Dendritic cell treated with granulocyte-macrophage colony-stimulating factor and Interleukin-4, amounts not matched to agents 40 ng/mL and 50 ng/mL, for 4 days (primary cell): ENCODE results near the gene RBPJL.

Source experiments
- H3K27ac Mint-ChIP-seq: one replicate; pipeline ENCODE4 v1.8.0; 2022; ENCODE audit warnings: mild to moderate bottlenecking, mixed read lengths
- H3K27me3 Mint-ChIP-seq: one replicate; pipeline ENCODE4 v1.8.0; 2022; ENCODE audit warnings: mild to moderate bottlenecking, mixed read lengths
- H3K36me3 Mint-ChIP-seq: one replicate; pipeline ENCODE4 v1.8.0; 2022; ENCODE audit warnings: low read depth, mixed read lengths
- H3K4me1 Mint-ChIP-seq: one replicate; pipeline ENCODE4 v1.8.0; 2022; ENCODE audit warnings: low read depth, mixed read lengths
- H3K4me3 Mint-ChIP-seq: one replicate; pipeline ENCODE4 v1.8.0; 2022; ENCODE audit warnings: mild to moderate bottlenecking, moderate library complexity, mixed read lengths
- H3K9me3 Mint-ChIP-seq: one replicate; pipeline ENCODE4 v1.8.0; 2022; ENCODE audit warnings: mixed read lengths
- intact Hi-C: fragments of 100-400 bp; cut with micrococcal nuclease; formaldehyde crosslinking; loops from one replicate; pipeline ENCODE4 v1.15.0; 2022

Gene RBPJL

DNA sequence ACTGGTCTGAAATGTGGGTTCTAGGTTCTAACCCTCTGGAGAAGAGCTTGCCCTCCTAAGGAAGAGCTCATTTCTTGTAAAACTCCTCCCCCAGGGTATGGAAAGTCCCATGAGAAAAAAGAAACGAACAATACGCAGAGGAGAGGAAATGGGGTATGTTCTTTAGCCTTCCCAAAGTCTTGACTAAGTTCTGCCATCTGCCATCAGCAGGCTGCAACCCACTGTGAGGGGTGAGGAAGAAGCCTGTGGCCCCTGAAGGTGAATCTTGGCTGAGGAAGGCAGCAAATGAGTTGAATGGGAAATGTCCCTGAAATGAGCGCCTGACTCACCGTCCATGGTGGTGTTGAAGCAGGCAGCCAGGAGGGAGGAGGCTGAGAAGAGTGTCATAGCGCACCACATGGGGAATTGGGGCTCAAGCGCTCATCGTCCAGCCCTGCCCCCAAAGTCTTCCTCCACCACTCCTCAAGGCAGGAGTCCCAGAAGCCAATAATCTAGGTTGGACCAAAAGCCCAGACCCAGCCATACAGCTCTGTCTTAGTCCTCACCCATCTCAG is 11.8 kb downstream of the RBPJL start:
- Mint-ChIP-seq H3K4me3 (no peak overlapping the region), H3K27ac (no peak overlapping the region), H3K27me3 (peaks cover 49% of the 10 kb centered on the region)

DNA sequence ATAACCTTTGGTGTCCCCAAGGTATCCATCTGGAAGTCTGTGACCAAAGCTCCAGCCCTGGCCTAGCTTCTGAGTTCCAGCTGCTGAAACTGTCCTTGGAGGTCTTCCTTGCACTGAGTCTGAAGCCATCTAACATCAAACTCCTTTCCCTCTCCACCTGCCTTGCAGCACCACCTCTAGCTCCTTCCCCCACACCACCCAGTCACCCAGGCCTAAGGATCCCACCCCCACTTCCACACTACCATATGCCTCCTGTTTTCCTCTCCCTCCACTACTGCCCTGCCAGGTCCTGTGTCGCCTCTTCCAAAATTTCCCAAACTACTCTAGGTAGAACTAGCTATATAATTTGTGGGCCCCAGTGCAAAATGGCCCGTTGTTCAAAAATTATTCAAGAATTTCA is 12.3 kb downstream of the RBPJL start:
- Mint-ChIP-seq H3K4me1 (peaks cover 13% of the 10 kb centered on the region), H3K4me3 (no peak overlapping the region), H3K9me3 (no peaks in the 10 kb centered on the region), H3K27ac (no peak overlapping the region), H3K27me3 (peaks cover 44% of the 10 kb centered on the region), H3K36me3 (no peaks in the 10 kb centered on the region)
- intact Hi-C loops = loop anchor here (1.0 kb wide), 1 partner anchor 452 kb away; no protein-coding TSS in a partner anchor

More for the DNA sequence above, 11.8 kb downstream of the RBPJL start:
- intact Hi-C loops = no loop called here
- H3K4me1 Mint-ChIP-seq = peaks cover 10% of the 10 kb centered on the region
- H3K36me3 Mint-ChIP-seq = no peaks in the 10 kb centered on the region
- H3K9me3 Mint-ChIP-seq = no peaks in the 10 kb centered on the region

DNA sequence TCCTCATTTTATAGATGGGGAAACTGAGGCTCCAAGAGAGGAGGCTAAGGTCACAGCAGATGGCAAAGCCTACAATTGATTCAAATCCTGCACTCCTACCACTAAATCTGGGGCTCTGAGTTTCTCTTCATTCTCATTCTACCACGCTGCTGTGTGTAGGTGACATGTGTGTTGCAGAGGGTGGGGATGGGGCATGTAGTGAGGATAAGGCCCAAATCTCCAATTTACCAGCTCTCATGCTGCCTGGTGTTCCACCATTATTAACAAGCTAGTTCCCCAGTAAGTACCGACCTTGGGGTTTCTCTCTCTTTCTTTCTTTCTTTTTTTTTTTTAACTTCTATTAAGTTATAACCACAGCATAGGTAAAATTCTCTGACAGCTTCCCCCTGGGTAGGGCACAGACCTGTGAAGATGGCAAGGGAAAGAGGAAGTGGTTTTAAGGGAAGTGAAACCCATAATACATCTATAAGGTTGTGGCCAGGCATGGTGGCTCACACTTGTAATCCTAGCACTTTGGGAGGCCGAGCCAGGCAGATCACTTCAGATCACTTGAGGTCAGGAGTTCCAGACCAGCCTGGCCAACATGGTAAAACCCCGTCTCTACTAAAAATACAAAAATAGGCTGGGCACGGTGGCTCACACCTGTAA is 14.4 kb downstream of the RBPJL start:
- no peaks in the 10 kb centered on the region for H3K9me3 Mint-ChIP-seq
- H3K4me1 Mint-ChIP-seq = peaks cover 13% of the 10 kb centered on the region
- H3K4me3 Mint-ChIP-seq = no peak overlapping the region
- peaks cover 26% of the 10 kb centered on the region for H3K27me3 Mint-ChIP-seq
- H3K36me3 Mint-ChIP-seq = peaks cover 17% of the 10 kb centered on the region
- intact Hi-C loops = loop anchor here (5.0 kb wide), 2 partner anchors 41 to 131 kb away; partner anchors contain the start of gene SYS1
- no peak overlapping the region for H3K27ac Mint-ChIP-seq

DNA sequence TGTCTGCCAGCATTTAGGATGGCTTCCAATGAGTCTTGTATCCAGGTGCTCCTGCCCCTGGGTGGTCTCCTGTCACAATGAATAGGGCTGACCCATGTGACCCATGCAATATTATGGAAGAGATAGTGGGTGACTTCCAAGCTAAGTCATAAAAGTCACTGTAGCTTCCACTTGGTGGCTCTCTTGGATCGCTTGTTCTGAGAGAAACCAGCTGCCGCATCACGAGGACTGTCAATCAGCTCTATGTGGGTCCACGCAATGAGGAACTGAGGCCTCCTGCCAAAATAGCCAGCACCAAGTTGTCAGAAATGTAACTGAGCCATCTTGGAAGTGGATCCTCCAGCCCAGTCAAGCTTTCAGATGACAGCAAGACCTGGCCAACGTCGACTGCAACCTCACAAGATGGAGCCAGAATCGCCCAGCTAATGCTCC is 16.3 kb downstream of the RBPJL start:
- Mint-ChIP-seq H3K4me3 (no peak overlapping the region), H3K36me3 (peaks cover 36% of the 10 kb centered on the region), H3K27me3 (peaks cover 7% of the 10 kb centered on the region), H3K4me1 (peaks cover 13% of the 10 kb centered on the region), H3K9me3 (no peaks in the 10 kb centered on the region), H3K27ac (peak overlapping the region; percentile 41)
- intact Hi-C loops = loop anchor here (1.0 to 5.0 kb wide), 4 partner anchors 39 to 448 kb away; partner anchors contain the start of gene SYS1

DNA sequence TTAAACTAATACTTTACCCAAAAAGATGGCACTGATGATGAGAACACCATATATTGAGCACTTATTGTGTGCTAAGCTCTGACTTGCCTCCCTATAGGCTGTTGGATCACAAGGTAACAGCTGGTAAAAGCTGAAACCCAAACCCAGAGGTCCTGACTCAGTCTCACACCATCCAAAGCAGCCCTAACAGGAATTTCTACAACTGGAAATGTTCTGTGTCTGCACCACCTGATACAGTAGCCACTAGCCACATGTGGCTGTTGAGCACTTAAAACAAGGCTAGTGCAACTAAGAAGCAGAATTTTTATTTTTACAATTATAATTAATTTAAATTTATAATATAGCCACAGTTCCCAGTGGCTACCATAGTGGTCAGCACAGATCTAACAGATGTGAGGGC is 17.1 kb downstream of the RBPJL start:
- H3K4me3 Mint-ChIP-seq = no peak overlapping the region
- H3K9me3 Mint-ChIP-seq = no peaks in the 10 kb centered on the region
- H3K36me3 Mint-ChIP-seq = peaks cover 43% of the 10 kb centered on the region
- peak overlapping the region; percentile 41 for H3K27ac Mint-ChIP-seq
- peaks cover 4% of the 10 kb centered on the region for H3K27me3 Mint-ChIP-seq
- intact Hi-C loops = loop anchor here (1.0 to 5.0 kb wide), 4 partner anchors 39 to 448 kb away; partner anchors contain the start of gene SYS1
- H3K4me1 Mint-ChIP-seq = peaks cover 13% of the 10 kb centered on the region

DNA sequence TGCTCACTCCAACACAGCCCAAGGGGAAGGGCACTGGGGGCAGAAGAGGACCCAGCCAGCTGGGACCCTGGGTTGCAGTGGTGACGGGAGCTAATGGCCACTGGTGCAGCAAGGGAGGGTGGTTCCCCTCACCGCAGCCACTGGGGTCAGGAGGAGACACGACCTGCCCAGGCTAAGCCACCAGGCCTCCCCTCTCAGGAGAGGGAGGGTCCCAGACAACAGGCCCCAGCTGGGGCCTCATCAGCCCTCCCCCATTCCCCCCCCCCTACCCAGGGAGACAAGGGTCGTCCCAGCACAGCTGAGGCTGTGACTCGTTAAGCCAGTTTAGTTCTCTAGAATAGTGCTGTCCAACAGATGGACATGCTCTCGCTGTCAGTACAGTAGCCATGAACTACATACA is 18.7 kb downstream of the RBPJL start:
- intact Hi-C loops = no loop called here
- H3K9me3 Mint-ChIP-seq = no peaks in the 10 kb centered on the region
- no peaks in the 10 kb centered on the region for H3K27me3 Mint-ChIP-seq
- H3K27ac Mint-ChIP-seq = no peak overlapping the region
- peaks cover 60% of the 10 kb centered on the region for H3K36me3 Mint-ChIP-seq
- no peak overlapping the region for H3K4me3 Mint-ChIP-seq
- H3K4me1 Mint-ChIP-seq = peaks cover 8% of the 10 kb centered on the region

DNA sequence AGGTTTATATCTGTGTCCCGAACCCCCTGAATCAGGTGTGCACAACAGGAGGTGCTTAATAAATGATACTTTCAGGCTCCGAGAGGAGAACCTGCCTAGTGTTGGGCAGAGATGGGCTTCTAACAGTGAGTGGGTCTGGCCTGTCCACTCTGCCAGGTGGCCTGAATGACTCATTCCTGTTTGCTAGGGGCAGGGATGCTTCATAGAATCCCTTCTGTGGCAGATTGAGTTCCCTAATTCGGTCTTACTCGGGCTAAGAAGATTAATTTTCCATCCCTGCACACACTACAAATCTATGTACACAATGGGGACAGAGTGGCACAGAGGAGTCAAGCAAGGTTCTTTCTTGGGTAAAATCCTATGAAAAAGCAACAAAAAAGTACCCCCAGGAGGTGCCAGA is 21.8 kb downstream of the RBPJL start:
- intact Hi-C loops = no loop called here
- H3K36me3 Mint-ChIP-seq = peaks cover 90% of the 10 kb centered on the region
- H3K27me3 Mint-ChIP-seq = no peaks in the 10 kb centered on the region
- H3K4me3 Mint-ChIP-seq = no peak overlapping the region
- no peaks in the 10 kb centered on the region for H3K9me3 Mint-ChIP-seq
- H3K4me1 Mint-ChIP-seq = peaks cover 3% of the 10 kb centered on the region
- H3K27ac Mint-ChIP-seq = no peak overlapping the region

DNA sequence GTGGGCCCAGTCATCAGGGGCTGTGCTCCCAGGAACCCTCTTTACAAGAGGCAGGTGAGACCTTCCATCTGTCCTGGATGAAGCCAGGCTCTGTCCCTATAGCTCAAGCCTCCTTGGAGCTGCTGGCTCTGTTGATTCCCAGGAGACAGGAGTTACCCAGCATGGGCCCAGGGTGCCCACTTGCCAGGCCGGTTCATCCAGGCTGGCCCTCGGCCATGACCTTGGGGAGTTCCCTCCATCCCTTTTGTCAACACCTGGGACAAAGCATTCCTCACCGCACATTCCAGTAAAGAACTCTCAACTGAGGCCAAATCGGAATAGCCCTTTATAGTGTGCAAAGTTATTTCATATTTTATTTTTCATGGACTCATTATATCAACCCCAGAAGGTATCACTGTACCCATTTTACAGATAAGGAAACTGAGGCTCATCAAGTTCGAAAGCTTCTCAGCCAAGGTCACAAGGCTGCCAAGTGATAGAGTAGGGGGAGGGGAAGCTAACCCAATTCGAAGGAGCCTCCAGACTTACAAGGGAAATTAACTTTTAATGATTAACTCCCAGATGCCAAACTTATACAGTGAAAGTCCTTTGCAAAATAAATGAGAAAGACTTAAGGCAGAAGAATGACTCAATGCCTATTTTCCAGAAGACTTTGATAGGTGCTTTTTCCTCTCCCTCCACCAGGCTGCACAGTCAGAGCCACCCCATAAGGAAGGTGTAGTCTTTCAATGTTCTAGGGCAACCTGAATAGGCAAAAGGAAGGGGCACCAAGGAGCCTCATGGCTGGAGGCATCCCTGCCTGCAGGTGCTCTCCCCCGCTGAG is 23.1 kb downstream of the RBPJL start:
- Mint-ChIP-seq H3K27ac (no peak overlapping the region), H3K9me3 (no peaks in the 10 kb centered on the region)

DNA sequence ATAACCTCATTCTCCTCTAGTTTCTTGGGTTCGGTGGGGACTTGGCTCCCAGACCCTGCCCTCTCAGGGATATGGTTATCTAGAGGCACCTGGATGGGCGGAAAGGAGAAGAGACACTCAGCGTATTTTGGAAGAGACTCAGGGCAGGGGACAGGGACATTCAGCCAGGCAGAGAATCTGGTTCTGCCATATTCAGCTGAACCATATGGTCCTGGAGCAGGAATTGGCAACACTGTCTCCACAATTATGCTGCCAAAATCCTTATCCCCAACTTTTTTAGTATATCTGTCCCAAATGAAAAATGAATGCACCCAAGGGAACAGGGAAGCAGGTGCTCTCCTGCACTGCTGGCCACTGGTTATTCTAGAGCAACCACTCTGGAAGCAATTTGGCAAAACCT is 23.8 kb downstream of the RBPJL start:
- H3K4me3 Mint-ChIP-seq = no peak overlapping the region
- no peaks in the 10 kb centered on the region for H3K27me3 Mint-ChIP-seq
- intact Hi-C loops = no loop called here
- no peaks in the 10 kb centered on the region for H3K9me3 Mint-ChIP-seq
- H3K27ac Mint-ChIP-seq = no peak overlapping the region
- H3K4me1 Mint-ChIP-seq = peaks cover 4% of the 10 kb centered on the region
- H3K36me3 Mint-ChIP-seq = peaks cover 89% of the 10 kb centered on the region

More for the DNA sequence above, 23.1 kb downstream of the RBPJL start:
- Mint-ChIP-seq H3K4me1 (no peaks in the 10 kb centered on the region), H3K4me3 (no peak overlapping the region), H3K27me3 (no peaks in the 10 kb centered on the region), H3K36me3 (peaks cover 89% of the 10 kb centered on the region)
- intact Hi-C loops = no loop called here

DNA sequence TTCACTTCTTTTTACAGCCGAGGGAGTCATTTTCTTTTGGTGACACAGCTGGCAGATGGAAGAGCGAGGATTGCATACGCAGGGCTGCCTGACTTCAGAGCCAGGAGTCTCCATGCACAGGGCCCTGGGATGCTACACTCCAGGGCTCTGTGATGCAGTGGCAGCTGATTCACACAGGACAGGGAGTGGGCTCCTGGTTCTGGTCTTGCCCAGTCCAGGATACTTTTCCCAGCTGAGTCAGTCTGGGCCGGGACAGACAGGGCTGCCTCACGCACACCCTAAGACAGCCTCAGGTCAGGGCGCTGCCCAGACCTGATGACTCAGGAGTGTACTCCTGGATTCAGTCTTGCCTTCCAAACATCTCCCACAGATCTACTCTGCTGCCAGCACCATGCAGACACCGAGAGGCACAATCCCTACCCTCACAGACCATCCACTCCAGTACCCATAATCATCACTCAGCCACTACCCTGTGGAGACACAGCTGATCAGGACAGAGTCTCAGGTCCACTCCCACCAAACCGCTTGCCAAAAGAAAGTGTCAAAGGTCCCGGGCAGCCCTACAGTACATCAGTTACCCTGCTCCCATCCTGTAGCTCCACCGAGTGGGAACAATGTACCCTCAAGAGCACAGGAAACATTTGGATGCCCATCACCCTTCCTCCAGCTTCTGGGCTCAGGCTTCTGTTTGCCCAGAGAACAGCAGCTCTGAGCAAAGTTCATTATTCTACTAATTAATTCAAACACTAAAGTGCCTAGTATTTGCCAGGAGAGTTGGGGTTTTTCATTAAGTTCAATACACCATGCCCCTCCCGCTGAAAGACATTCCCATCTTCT is 30.1 kb downstream of the RBPJL start:
- no peak overlapping the region for H3K4me3 Mint-ChIP-seq
- peaks cover 54% of the 10 kb centered on the region for H3K4me1 Mint-ChIP-seq
- H3K27me3 Mint-ChIP-seq = no peaks in the 10 kb centered on the region
- H3K36me3 Mint-ChIP-seq = peaks cover 77% of the 10 kb centered on the region
- H3K27ac Mint-ChIP-seq = peak overlapping the region; percentile 17
- no peaks in the 10 kb centered on the region for H3K9me3 Mint-ChIP-seq
- intact Hi-C loops = no loop called here

DNA sequence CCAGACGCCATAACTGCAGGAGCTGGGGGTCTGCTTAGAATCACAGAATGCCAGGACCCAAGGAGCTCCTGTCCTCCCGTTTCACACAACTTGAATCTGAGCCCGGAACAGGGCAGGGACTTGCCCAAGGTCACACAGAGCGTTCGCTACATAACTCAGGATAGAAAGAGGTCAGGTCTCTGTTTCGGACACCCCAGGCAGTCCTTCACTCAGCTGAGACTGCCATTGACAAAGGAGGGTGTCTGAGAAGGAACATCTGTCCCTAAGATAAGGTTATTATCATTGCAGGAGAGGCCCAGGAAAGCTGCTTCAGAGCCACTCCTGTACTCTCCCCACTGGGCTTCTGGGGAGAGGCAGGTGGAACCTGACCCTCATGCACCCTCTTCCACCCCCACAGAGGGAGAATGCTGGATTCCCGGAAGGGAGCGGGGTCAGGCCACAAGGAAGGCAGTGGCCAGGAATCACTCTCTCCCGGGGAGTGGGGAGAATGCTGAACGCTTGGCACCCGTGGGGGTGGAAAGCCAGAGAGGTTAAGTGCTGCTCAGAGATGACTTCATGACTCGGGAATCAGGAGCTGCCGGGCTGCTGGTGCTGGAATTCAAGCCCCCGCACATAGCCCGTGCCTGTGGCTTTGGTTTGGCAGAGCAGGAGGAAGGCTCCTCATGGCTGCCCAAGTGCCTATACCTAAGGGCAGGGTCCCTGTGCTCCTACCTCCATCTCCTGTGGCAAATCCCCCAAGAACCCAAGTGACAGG is 30.9 kb downstream of the RBPJL start:
- H3K9me3 Mint-ChIP-seq = no peaks in the 10 kb centered on the region
- intact Hi-C loops = no loop called here
- peaks cover 74% of the 10 kb centered on the region for H3K36me3 Mint-ChIP-seq
- no peak overlapping the region for H3K4me3 Mint-ChIP-seq
- H3K27me3 Mint-ChIP-seq = no peaks in the 10 kb centered on the region
- peaks cover 62% of the 10 kb centered on the region for H3K4me1 Mint-ChIP-seq
- H3K27ac Mint-ChIP-seq = peak overlapping the region; percentile 17

DNA sequence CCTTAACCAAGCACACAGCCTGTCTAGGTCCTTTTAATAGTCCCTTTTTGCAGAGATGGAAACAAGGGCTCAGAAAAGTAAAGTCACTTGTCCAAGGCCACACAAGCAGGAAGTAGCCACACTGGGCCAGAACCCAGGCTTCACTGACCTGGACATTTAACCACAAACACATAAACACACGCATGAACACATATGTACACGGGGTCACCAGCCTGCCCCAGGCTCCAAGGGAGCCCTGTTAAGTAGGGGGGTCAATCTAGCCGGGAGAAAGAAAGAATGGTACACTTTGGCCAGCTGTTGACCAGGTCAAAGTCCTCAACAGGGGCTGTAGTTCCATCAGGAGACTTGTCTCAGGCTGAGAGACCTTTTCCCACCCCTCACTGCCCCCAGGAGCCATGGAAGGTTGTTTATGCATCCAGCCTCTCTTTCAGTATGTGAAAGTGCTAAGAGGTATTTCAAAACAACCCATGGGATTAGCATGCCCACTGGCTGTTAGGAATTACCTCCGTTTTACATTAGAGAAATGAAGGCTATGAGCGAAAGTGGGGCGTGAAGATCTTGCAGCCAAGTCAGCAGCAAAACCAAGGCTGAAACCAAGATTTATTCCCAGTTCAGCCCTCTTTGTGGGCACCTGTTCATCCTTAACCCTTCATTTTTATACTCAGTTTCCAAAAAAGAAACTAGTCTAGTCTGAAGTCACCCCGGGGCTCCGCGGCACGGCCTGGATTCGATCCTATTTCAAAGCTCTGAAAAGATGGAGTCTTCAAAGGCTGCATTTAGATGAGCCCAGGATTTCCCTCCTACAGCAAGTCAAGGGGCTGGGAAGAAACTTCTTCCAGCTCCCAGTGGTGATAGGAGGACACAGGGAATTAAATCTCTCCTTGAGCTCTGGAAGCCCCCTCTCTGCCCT is 31.7 kb downstream of the RBPJL start:
- Mint-ChIP-seq H3K4me3 (no peak overlapping the region), H3K9me3 (no peaks in the 10 kb centered on the region), H3K27ac (no peak overlapping the region), H3K27me3 (no peaks in the 10 kb centered on the region), H3K36me3 (peaks cover 67% of the 10 kb centered on the region), H3K4me1 (peaks cover 70% of the 10 kb centered on the region)
- intact Hi-C loops = no loop called here
